B cell (primary cell): ENCODE data around the gene MED15. TPM values are rescaled to one million over a fixed set of nuclear protein-coding genes. Genes with fewer than 3 reads are reported as not detected.

ENCODE experiments used
- ATAC-seq: fragments of 200-7000 bp; cut with Tn5 transposase; one replicate; pipeline ENCODE4 v1.10.0; 2021; ENCODE audit warnings: low read depth, mild to moderate bottlenecking, moderate number of reproducible peaks, moderate library complexity
- CTCF ChIA-PET: fragments of 350-600 bp; sonication (Branson Sonifier 250); formaldehyde crosslinking; loops from one replicate; lab custom pipeline; 2021; ENCODE audit warnings: antibody characterized with exemption, inconsistent platforms; lab: Charles Lee
- POLR2A ChIA-PET: fragments of 350-600 bp; sonication (Branson Sonifier 250); formaldehyde crosslinking; loops from one replicate; lab custom pipeline; 2021; ENCODE audit warnings: antibody characterized with exemption; lab: Charles Lee
- DNase-seq: peaks from one replicate; pipeline ENCODE4 v3.0.0; 2013
- H2AFZ ChIP-seq: 2 replicates; pipeline ENCODE4 v1.6.1; 2012; ENCODE audit warnings: mild to moderate bottlenecking, low read depth, low read length; ENCODE audit not compliant: insufficient read depth, poor library complexity, severe bottlenecking
- H3K27ac ChIP-seq, 2 donors: 1 replicate in 1 of 2; 2 replicates in 1 of 2; pipeline ENCODE4 v1.5.1; 2012 to 2013; ENCODE audit warnings: low read length in 2 of 2, mild to moderate bottlenecking in 2 of 2, moderate library complexity in 1 of 2
- H3K27me3 ChIP-seq, 4 experiments: fragments of 200-600 bp in 1 of 4; sonication (generic) in 1 of 4; replicated peaks in 1 of 4; 1 replicate in 2 of 4; 2 replicates in 2 of 4; pipeline versions ENCODE4 v1.6.1 to v1.7.0; 2013 to 2016; ENCODE audit warnings: low read length in 3 of 4, mild to moderate bottlenecking in 2 of 4, mixed read lengths in 1 of 4, moderate library complexity in 1 of 4; ENCODE audit not compliant: insufficient read depth in 4 of 4, control insufficient read depth in 3 of 4; ENCODE audit errors: control extremely low read depth in 1 of 4
- H3K36me3 ChIP-seq, 2 experiments: replicated peaks in 1 of 2; 1 replicate in 1 of 2; 2 replicates in 1 of 2; pipeline versions ENCODE4 v1.6.1 to v1.7.1; 2013; ENCODE audit warnings: low read length in 1 of 2; ENCODE audit not compliant: insufficient read depth in 2 of 2, control insufficient read depth in 1 of 2; ENCODE audit errors: control extremely low read depth in 1 of 2, extremely low read depth in 1 of 2
- H3K4me1 ChIP-seq, 2 donors: fragments of 200-600 bp in 1 of 2; sonication (generic) in 1 of 2; 1 replicate in 1 of 2; 2 replicates in 1 of 2; pipeline versions ENCODE4 v1.5.1 to v1.6.1; 2013 to 2017; ENCODE audit warnings: low read length in 2 of 2; ENCODE audit not compliant: control insufficient read depth in 2 of 2, insufficient read depth in 2 of 2
- H3K4me2 ChIP-seq: replicated peaks from 2 replicates; pipeline ENCODE3; 2012; ENCODE audit warnings: mild to moderate bottlenecking, low read depth, low read length; ENCODE audit not compliant: poor library complexity, severe bottlenecking
- H3K4me3 ChIP-seq, 5 experiments: fragments of 200-600 bp in 1 of 5; sonication (generic) in 1 of 5; 1 replicate in 3 of 5; 2 replicates in 2 of 5; pipeline versions ENCODE4 v1.5.1 to v1.7.0; 2011 to 2016; ENCODE audit warnings: low read length in 4 of 5, mild to moderate bottlenecking in 4 of 5, low read depth in 2 of 5, control low read depth in 1 of 5, moderate library complexity in 1 of 5; ENCODE audit not compliant: insufficient read depth in 1 of 5; ENCODE audit errors: control extremely low read depth in 1 of 5, extremely low read depth in 1 of 5
- H3K79me2 ChIP-seq: fragments of 200-600 bp; sonication (generic); one replicate; pipeline ENCODE4 v1.6.0; 2016; ENCODE audit warnings: low read length; ENCODE audit not compliant: control insufficient read depth, insufficient read depth
- H3K9ac ChIP-seq: fragments of 200-600 bp; sonication (generic); 2 replicates; pipeline ENCODE4 v1.6.1; 2017; ENCODE audit warnings: mild to moderate bottlenecking, low read length, moderate library complexity
- H3K9me3 ChIP-seq, 3 donors: one replicate each; pipeline versions ENCODE4 v1.6.1 to v1.7.1; 2013; ENCODE audit warnings: low read length in 2 of 3; ENCODE audit not compliant: control insufficient read depth in 2 of 3, insufficient read depth in 1 of 3; ENCODE audit errors: control extremely low read depth in 1 of 3
- H4K20me1 ChIP-seq: 2 replicates; pipeline ENCODE4 v1.6.0; 2012; ENCODE audit warnings: mild to moderate bottlenecking, low read length; ENCODE audit not compliant: insufficient read depth, control insufficient read depth, poor library complexity, severe bottlenecking
- H3K27ac Mint-ChIP-seq: one replicate; pipeline ENCODE4 v1.8.0; 2021; ENCODE audit warnings: mixed read lengths
- H3K27me3 Mint-ChIP-seq: one replicate; pipeline ENCODE4 v1.8.0; 2021; ENCODE audit warnings: mixed read lengths
- H3K4me1 Mint-ChIP-seq: one replicate; pipeline ENCODE4 v1.8.0; 2021; ENCODE audit warnings: mixed read lengths
- H3K4me3 Mint-ChIP-seq: one replicate; pipeline ENCODE4 v1.8.0; 2021; ENCODE audit warnings: mixed read lengths
- H3K9me3 Mint-ChIP-seq: one replicate; pipeline ENCODE4 v1.8.0; 2022; ENCODE audit warnings: mixed read lengths; ENCODE audit not compliant: insufficient read depth
- EZH2 ChIP-seq: IDR thresholded peaks from 2 replicates; pipeline ENCODE4 v1.6.1; 2012; ENCODE audit warnings: borderline replicate concordance, low read depth, mild to moderate bottlenecking, moderate library complexity, low read length; ENCODE audit not compliant: insufficient read depth, poor library complexity, severe bottlenecking
- WGBS: methylation state at CpG from one replicate; pipeline ENCODE4 v1.1.5; 2013; ENCODE audit warnings: missing lambda C conversion rate; ENCODE audit not compliant: insufficient coverage; 5-methylcytosine and 5-hydroxymethylcytosine counted together
- intact Hi-C: fragments of 100-400 bp; cut with micrococcal nuclease; formaldehyde crosslinking; loops from one replicate; pipeline ENCODE4 v1.10.0; 2022
- polyA plus RNA-seq: library from polyadenylated mRNA; depleted of rRNA; stranded (reverse); fragments of >200 nt; gene quantifications from 2 replicates; pipeline ENCODE4 v1.2.3, GENCODE V29; 2012
- total RNA-seq, 2 donors: library from RNA; stranded (reverse); fragments of 120-200 nt in 1 of 2; gene quantifications; 1 replicate in 1 of 2; 2 replicates in 1 of 2; pipeline versions ENCODE4 v1.2.3 to v1.2.4, GENCODE V29; 2013 to 2022
- TF ChIP-seq, protein P1 (sequence below): fragments of 200-600 bp; IDR thresholded peaks from one replicate; pipeline ENCODE4 v1.8.0; 2022; ENCODE audit warnings: antibody characterized with exemption, mild to moderate bottlenecking

Gene MED15
- total and polyA plus RNA-seq, 2 donors (not counting 1 experiment from before 2014, with no cell fraction given): 109 to 134 TPM

DNA sequence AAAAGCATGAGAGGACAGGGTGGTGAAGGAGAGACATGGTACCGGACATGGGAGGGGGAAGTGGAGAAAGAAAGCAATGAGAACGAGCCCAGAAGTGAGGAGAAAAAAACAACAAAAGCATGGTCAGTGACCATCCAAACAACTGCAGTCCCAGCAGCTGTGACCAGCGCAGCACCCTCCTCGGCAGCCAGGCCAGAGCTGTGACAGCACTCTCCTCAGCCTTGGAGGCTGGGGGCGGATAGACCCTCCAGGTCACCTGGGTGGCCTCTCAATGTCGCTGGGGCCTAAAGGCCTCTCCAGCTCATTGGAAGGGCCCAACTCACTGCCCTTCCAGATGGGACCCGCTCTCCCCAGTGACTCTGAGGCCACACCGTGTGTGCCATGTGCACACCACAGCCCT is 103.3 kb downstream of the MED15 start:
- TF ChIP-seq, protein P1, sequence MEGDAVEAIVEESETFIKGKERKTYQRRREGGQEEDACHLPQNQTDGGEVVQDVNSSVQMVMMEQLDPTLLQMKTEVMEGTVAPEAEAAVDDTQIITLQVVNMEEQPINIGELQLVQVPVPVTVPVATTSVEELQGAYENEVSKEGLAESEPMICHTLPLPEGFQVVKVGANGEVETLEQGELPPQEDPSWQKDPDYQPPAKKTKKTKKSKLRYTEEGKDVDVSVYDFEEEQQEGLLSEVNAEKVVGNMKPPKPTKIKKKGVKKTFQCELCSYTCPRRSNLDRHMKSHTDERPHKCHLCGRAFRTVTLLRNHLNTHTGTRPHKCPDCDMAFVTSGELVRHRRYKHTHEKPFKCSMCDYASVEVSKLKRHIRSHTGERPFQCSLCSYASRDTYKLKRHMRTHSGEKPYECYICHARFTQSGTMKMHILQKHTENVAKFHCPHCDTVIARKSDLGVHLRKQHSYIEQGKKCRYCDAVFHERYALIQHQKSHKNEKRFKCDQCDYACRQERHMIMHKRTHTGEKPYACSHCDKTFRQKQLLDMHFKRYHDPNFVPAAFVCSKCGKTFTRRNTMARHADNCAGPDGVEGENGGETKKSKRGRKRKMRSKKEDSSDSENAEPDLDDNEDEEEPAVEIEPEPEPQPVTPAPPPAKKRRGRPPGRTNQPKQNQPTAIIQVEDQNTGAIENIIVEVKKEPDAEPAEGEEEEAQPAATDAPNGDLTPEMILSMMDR: no peak
- no peak for TF ChIP-seq EZH2
- Histone ChIP-seq H3K4me1 (peaks cover 0 to 4% of the 10 kb centered on the region in 2 donors), H3K4me3 (no peak overlapping the region), H3K27ac (no peak overlapping the region), H3K9ac (no peak overlapping the region), H2AFZ (no peak overlapping the region), H3K36me3 (no peaks in the 10 kb centered on the region), H3K4me2 (no peak overlapping the region), H3K27me3 (peaks cover 0 to 5% (median 0%) of the 10 kb centered on the region in 4 experiments), H4K20me1 (no peaks in the 10 kb centered on the region), H3K9me3 (no peaks in the 10 kb centered on the region), H3K79me2 (no peaks in the 10 kb centered on the region)
- CTCF ChIA-PET: no interaction called here
- H3K4me3 Mint-ChIP-seq: no peak overlapping the region
- WGBS: 95% methylated on average over 8 of the region's 8 CpGs
- no peak overlapping the region for H3K27ac Mint-ChIP-seq
- no peak for DNase-seq
- POLR2A ChIA-PET: no interaction called here
- no peak for ATAC-seq
- H3K27me3 Mint-ChIP-seq: no peaks in the 10 kb centered on the region
- H3K9me3 Mint-ChIP-seq: no peaks in the 10 kb centered on the region
- intact Hi-C loops: no loop called here
- peaks cover 2% of the 10 kb centered on the region for H3K4me1 Mint-ChIP-seq

DNA sequence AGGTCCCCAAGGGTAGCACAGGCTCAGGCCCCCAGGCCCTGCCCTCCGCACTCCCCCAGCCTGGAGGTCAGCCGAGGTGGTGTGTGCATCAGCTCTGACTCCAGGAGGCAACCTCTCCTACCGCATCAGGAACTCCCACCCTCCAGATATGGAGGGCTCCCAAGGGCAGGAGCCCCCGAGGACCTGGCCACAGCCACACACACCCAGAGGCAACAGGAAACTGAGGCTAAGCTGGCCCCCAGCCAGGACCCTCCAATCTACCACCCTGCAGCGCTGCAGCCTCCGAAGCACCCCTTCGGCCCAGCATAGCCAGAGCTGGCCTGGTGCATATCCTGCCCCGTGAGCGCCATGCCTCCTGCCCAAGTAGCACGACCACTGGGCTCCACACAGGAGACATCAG is 104.0 kb downstream of the MED15 start:
- no peak overlapping the region for H3K27ac ChIP-seq
- TF ChIP-seq EZH2: no peak
- TF ChIP-seq, protein P1: no peak

More for the DNA sequence above, 104.0 kb downstream of the MED15 start:
- no peak for ATAC-seq
- no peak for DNase-seq
- Histone ChIP-seq H3K27me3 (peaks cover 0 to 5% (median 0%) of the 10 kb centered on the region in 4 experiments), H3K9me3 (no peaks in the 10 kb centered on the region), H4K20me1 (no peaks in the 10 kb centered on the region), H2AFZ (no peak overlapping the region), H3K4me2 (no peak overlapping the region), H3K4me1 (peaks cover 0 to 1% of the 10 kb centered on the region in 2 donors), H3K36me3 (no peaks in the 10 kb centered on the region), H3K4me3 (no peak overlapping the region), H3K79me2 (no peaks in the 10 kb centered on the region), H3K9ac (no peak overlapping the region)
- ChIA-PET POLR2A (no interaction called here), CTCF (no interaction called here)
- H3K4me3 Mint-ChIP-seq: no peak overlapping the region
- no peaks in the 10 kb centered on the region for H3K27me3 Mint-ChIP-seq
- no peak overlapping the region for H3K27ac Mint-ChIP-seq
- WGBS: 48% methylated on average over 10 of the region's 10 CpGs
- intact Hi-C loops: no loop called here
- no peaks in the 10 kb centered on the region for H3K4me1 Mint-ChIP-seq
- H3K9me3 Mint-ChIP-seq: no peaks in the 10 kb centered on the region
